ENCODE data around the gene CCDC194.

The CCDC194 gene

DNA sequence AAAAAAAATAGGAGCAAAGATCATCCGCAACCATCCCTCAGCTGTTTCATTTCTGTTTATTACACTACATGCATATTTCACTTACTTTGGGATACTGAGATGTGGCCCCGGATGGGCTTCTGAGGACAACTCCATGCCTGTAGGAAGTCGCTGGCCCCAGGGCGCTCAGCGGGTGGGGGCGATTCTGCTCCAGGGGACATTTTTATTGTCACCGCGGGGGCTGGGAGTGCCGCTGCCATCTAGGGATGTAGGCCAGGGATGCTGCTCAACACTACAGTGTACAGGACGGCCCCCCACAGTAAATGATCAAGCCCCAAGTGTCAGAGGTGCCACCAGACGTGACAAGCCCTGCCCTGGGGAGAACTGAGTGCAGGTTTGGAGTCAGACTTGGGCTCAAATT, 17.8 kb upstream of the CCDC194 start:
- no peak overlapping the region for H3K14ac ChIP-seq (ENCODE audit: low read length)
- H2BK120ac ChIP-seq (ENCODE audit: insufficient read depth, low read length, poor library complexity): no peak overlapping the region
- H3K4ac ChIP-seq (ENCODE audit: low read depth, low read length): no peak overlapping the region
- no peak overlapping the region for H3K4me2 ChIP-seq (ENCODE audit: low read length)
- no peak overlapping the region for H3K27ac ChIP-seq (ENCODE audit: low read depth, low read length)
- H2BK12ac ChIP-seq (ENCODE audit: low read length): peak overlapping the region; percentile 4
- H3K79me1 ChIP-seq (ENCODE audit: low read length): peaks cover 3% of the 10 kb centered on the region
- H3K27me3 ChIP-seq (ENCODE audit: insufficient read depth, low read length): no peaks in the 10 kb centered on the region
- H2AK5ac ChIP-seq (ENCODE audit: low read length): no peak overlapping the region
- H2BK5ac ChIP-seq (ENCODE audit: low read depth, low read length, poor library complexity): no peak overlapping the region
- H4K8ac ChIP-seq (ENCODE audit: low read depth, low read length): no peak overlapping the region
- H3K9me3 ChIP-seq (ENCODE audit: insufficient read depth, low read depth, low read length): no peaks in the 10 kb centered on the region
- no peaks in the 10 kb centered on the region for H3K36me3 ChIP-seq (ENCODE audit: control insufficient read depth in 1 of 2, insufficient read depth in 2 of 2, low read length in 2 of 2)
- H3K9ac ChIP-seq (ENCODE audit: low read length): no peak overlapping the region
- no peak overlapping the region for H3K4me3 ChIP-seq (ENCODE audit: low read depth, low read length)
- DNase-seq: no peak
- no peak overlapping the region for H3K23ac ChIP-seq (ENCODE audit: low read length)
- no CpG with 5 or more reads among the region's 11 CpGs for WGBS (ENCODE audit: extremely low coverage, insufficient coverage, insufficient read length)
- peaks cover 16 to 17% of the 10 kb centered on the region in 2 experiments for H3K4me1 ChIP-seq (ENCODE audit: control insufficient read depth in 1 of 2, insufficient read depth in 2 of 2, low read length in 2 of 2)
- H3K18ac ChIP-seq (ENCODE audit: low read length): no peak overlapping the region
- H3K79me2 ChIP-seq (ENCODE audit: control insufficient read depth, insufficient read depth, low read length, poor library complexity): no peaks in the 10 kb centered on the region
- H4K12ac ChIP-seq (ENCODE audit: low read depth, low read length): no peak overlapping the region
- H4K91ac ChIP-seq (ENCODE audit: low read depth, low read length): peak overlapping the region; percentile 46
- H2AFZ ChIP-seq (ENCODE audit: insufficient read depth, low read length, poor library complexity): no peak overlapping the region

DNA sequence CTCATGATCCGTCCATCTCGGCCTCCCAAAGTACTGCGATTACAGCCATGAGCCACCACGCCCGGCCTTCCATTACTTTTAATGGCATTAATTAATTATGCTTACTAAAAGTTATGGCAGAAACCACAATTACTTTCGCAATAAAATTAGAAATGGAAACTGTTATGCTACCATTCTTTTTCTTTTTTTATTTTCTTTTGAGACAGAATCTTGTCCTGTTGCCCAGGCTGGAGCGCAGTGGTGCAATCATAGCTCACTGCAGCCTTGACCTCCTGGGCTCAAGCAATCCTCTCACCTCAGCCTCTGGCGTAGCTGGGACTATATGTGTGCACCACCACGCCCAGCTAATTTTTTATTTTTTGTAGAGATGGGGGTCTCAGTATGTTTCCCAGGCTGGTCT, 16.0 kb upstream of the CCDC194 start:
- H3K18ac ChIP-seq (ENCODE audit: low read length): no peak overlapping the region
- H3K14ac ChIP-seq (ENCODE audit: low read length): no peak overlapping the region
- H3K4me1 ChIP-seq (ENCODE audit: control insufficient read depth in 1 of 2, insufficient read depth in 2 of 2, low read length in 2 of 2): peaks cover 24 to 25% of the 10 kb centered on the region in 2 experiments
- no peak overlapping the region for H2BK5ac ChIP-seq (ENCODE audit: low read depth, low read length, poor library complexity)
- H4K8ac ChIP-seq (ENCODE audit: low read depth, low read length): no peak overlapping the region
- H3K4me2 ChIP-seq (ENCODE audit: low read length): no peak overlapping the region
- H3K9me3 ChIP-seq (ENCODE audit: insufficient read depth, low read depth, low read length): no peaks in the 10 kb centered on the region
- WGBS (ENCODE audit: extremely low coverage, insufficient coverage, insufficient read length): no CpG with 5 or more reads among the region's 9 CpGs
- no peak overlapping the region for H4K91ac ChIP-seq (ENCODE audit: low read depth, low read length)
- no peak overlapping the region for H2BK120ac ChIP-seq (ENCODE audit: insufficient read depth, low read length, poor library complexity)
- no peak overlapping the region for H3K4me3 ChIP-seq (ENCODE audit: low read depth, low read length)
- peaks cover 3% of the 10 kb centered on the region for H3K79me1 ChIP-seq (ENCODE audit: low read length)
- no peak overlapping the region for H2AK5ac ChIP-seq (ENCODE audit: low read length)
- H3K27ac ChIP-seq (ENCODE audit: low read depth, low read length): no peak overlapping the region
- H3K9ac ChIP-seq (ENCODE audit: low read length): no peak overlapping the region
- no peak overlapping the region for H2AFZ ChIP-seq (ENCODE audit: insufficient read depth, low read length, poor library complexity)
- no peaks in the 10 kb centered on the region for H3K27me3 ChIP-seq (ENCODE audit: insufficient read depth, low read length)
- no peak overlapping the region for H3K23ac ChIP-seq (ENCODE audit: low read length)
- H2BK12ac ChIP-seq (ENCODE audit: low read length): no peak overlapping the region
- DNase-seq: no peak
- no peak overlapping the region for H3K4ac ChIP-seq (ENCODE audit: low read depth, low read length)
- H4K12ac ChIP-seq (ENCODE audit: low read depth, low read length): no peak overlapping the region
- H3K36me3 ChIP-seq (ENCODE audit: control insufficient read depth in 1 of 2, insufficient read depth in 2 of 2, low read length in 2 of 2): no peaks in the 10 kb centered on the region
- H3K79me2 ChIP-seq (ENCODE audit: control insufficient read depth, insufficient read depth, low read length, poor library complexity): no peaks in the 10 kb centered on the region

DNA sequence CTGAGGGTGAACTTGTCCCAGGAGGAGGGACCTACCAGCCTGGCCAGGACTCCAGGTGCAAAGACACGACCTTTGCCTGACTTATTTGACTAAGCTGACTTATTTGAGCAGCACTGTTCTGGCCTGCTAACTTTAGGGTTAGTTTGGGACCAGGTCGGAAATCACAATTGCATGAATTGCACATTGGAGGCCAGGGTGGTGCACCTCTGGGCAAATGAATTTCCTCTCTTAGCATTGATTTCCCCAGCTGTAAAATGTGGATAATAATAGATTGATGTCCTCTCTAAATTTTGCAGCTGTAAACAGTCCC, 12.8 kb upstream of the CCDC194 start:
- no peak overlapping the region for H2BK12ac ChIP-seq (ENCODE audit: low read length)
- H3K79me1 ChIP-seq (ENCODE audit: low read length): no peaks in the 10 kb centered on the region
- H3K9me3 ChIP-seq (ENCODE audit: insufficient read depth, low read depth, low read length): peaks cover 3% of the 10 kb centered on the region
- no peak overlapping the region for H3K9ac ChIP-seq (ENCODE audit: low read length)
- no peak overlapping the region for H3K4me3 ChIP-seq (ENCODE audit: low read depth, low read length)
- H2BK5ac ChIP-seq (ENCODE audit: low read depth, low read length, poor library complexity): no peak overlapping the region
- H3K27me3 ChIP-seq (ENCODE audit: insufficient read depth, low read length): no peaks in the 10 kb centered on the region
- WGBS (ENCODE audit: extremely low coverage, insufficient coverage, insufficient read length): no CpG with 5 or more reads among the region's 2 CpGs
- H2AFZ ChIP-seq (ENCODE audit: insufficient read depth, low read length, poor library complexity): no peak overlapping the region
- no peak overlapping the region for H2BK120ac ChIP-seq (ENCODE audit: insufficient read depth, low read length, poor library complexity)
- H2AK5ac ChIP-seq (ENCODE audit: low read length): no peak overlapping the region
- no peak overlapping the region for H4K8ac ChIP-seq (ENCODE audit: low read depth, low read length)
- peaks cover 13 to 14% of the 10 kb centered on the region in 2 experiments for H3K4me1 ChIP-seq (ENCODE audit: control insufficient read depth in 1 of 2, insufficient read depth in 2 of 2, low read length in 2 of 2)
- no peak overlapping the region for H3K23ac ChIP-seq (ENCODE audit: low read length)
- no peak overlapping the region for H3K14ac ChIP-seq (ENCODE audit: low read length)
- H3K27ac ChIP-seq (ENCODE audit: low read depth, low read length): no peak overlapping the region
- no peaks in the 10 kb centered on the region for H3K79me2 ChIP-seq (ENCODE audit: control insufficient read depth, insufficient read depth, low read length, poor library complexity)
- no peak overlapping the region for H3K18ac ChIP-seq (ENCODE audit: low read length)
- H3K4me2 ChIP-seq (ENCODE audit: low read length): no peak overlapping the region
- H3K4ac ChIP-seq (ENCODE audit: low read depth, low read length): no peak overlapping the region
- no peaks in the 10 kb centered on the region for H3K36me3 ChIP-seq (ENCODE audit: control insufficient read depth in 1 of 2, insufficient read depth in 2 of 2, low read length in 2 of 2)
- no peak overlapping the region for H4K12ac ChIP-seq (ENCODE audit: low read depth, low read length)
- DNase-seq: peak in 1 of 2 donors; percentile 18
- H4K91ac ChIP-seq (ENCODE audit: low read depth, low read length): no peak overlapping the region

DNA sequence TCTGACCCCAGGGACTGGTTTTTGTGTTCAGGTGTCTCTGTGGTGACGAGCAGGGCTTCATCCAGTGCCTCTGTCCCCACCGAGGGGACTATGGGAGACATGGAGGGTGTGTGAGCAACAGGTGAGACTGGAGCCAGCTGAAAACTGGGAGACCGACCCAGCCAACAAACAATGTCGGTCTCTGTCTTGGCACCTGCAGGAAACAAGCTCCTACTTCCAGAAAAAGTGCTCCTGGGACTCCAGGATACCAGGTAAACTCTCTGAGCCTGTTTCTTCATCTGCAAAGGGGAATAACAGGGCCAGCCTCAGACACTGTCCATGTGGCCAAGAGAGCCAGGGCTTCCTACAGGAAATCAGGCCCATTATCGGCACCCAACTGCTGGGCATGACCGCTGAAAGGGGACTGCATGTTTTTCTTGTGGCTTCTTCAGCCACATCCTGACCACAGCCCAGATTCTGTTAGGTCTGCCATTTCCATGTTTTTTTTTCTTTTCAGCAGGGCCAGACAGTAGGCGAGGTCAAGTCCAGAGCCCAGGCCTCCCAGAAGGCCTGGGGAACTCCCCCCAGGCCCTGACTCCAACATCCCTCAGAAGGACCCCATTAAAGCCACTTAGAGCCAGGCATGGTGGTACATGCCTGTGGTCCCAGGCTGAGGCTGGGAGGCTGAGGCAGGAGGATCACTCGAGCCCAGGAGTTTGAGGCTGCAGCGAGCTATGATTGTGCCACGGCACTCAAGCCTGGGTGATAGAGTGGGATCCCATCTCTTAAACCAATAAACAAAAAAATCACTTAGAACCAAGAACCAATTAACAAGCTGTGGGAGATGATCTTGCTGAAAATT, 12.3 kb upstream of the CCDC194 start:
- Histone ChIP-seq H3K4me2 (ENCODE audit: low read length) (no peak overlapping the region), H3K9ac (ENCODE audit: low read length) (no peak overlapping the region), H3K79me2 (ENCODE audit: control insufficient read depth, insufficient read depth, low read length, poor library complexity) (no peaks in the 10 kb centered on the region), H4K12ac (ENCODE audit: low read depth, low read length) (no peak overlapping the region), H3K4me1 (ENCODE audit: control insufficient read depth in 1 of 2, insufficient read depth in 2 of 2, low read length in 2 of 2) (peaks cover 11 to 12% of the 10 kb centered on the region in 2 experiments), H3K27me3 (ENCODE audit: insufficient read depth, low read length) (no peaks in the 10 kb centered on the region), H2BK120ac (ENCODE audit: insufficient read depth, low read length, poor library complexity) (no peak overlapping the region), H3K4me3 (ENCODE audit: low read depth, low read length) (no peak overlapping the region), H2AK5ac (ENCODE audit: low read length) (peak overlapping the region; percentile 28), H3K14ac (ENCODE audit: low read length) (no peak overlapping the region), H3K27ac (ENCODE audit: low read depth, low read length) (no peak overlapping the region), H2AFZ (ENCODE audit: insufficient read depth, low read length, poor library complexity) (no peak overlapping the region), H3K4ac (ENCODE audit: low read depth, low read length) (no peak overlapping the region), H4K8ac (ENCODE audit: low read depth, low read length) (peak overlapping the region; percentile 55), H3K9me3 (ENCODE audit: insufficient read depth, low read depth, low read length) (peaks cover 3% of the 10 kb centered on the region), H3K79me1 (ENCODE audit: low read length) (no peaks in the 10 kb centered on the region), H3K36me3 (ENCODE audit: control insufficient read depth in 1 of 2, insufficient read depth in 2 of 2, low read length in 2 of 2) (no peaks in the 10 kb centered on the region), H3K18ac (ENCODE audit: low read length) (no peak overlapping the region), H2BK12ac (ENCODE audit: low read length) (peak overlapping the region; percentile 17), H3K23ac (ENCODE audit: low read length) (no peak overlapping the region), H4K91ac (ENCODE audit: low read depth, low read length) (no peak overlapping the region), H2BK5ac (ENCODE audit: low read depth, low read length, poor library complexity) (no peak overlapping the region)
- no CpG with 5 or more reads among the region's 10 CpGs for WGBS (ENCODE audit: extremely low coverage, insufficient coverage, insufficient read length)
- DNase-seq: no peak

Data from trophoblast cell (in vitro differentiated cells and primary cell).